Adrenal gland (tissue), 19 donors: ENCODE results near the gene NIM1K. TPM values are rescaled to one million over a fixed set of nuclear protein-coding genes. Genes with fewer than 3 reads are reported as not detected.
A peak's percentile ranks its signal among the peaks of the same experiment; 100 is the strongest.

Source experiments
- DNase-seq, 7 donors: peaks; one replicate each; pipeline ENCODE4 v3.0.0-alpha.2; 2019 to 2020
- H3K27ac ChIP-seq, 5 donors: fragments of 200-600 bp; sonication (generic) in 4 of 5; 1 replicate in 3 of 5; 2 replicates in 2 of 5; pipeline versions ENCODE4 v1.5.1 to v1.8.0; 2016 to 2020; ENCODE audit warnings: mild to moderate bottlenecking in 1 of 5
- H3K27me3 ChIP-seq: fragments of 200-600 bp; 2 replicates; pipeline ENCODE4 v1.8.0; 2021
- H3K36me3 ChIP-seq, 2 donors: fragments of 200-600 bp; replicated peaks in 1 of 2; 1 replicate in 1 of 2; 2 replicates in 1 of 2; pipeline versions ENCODE4 v1.5.1 to v1.8.0; 2018 to 2022
- H3K4me1 ChIP-seq, 2 donors: fragments of 200-600 bp; replicated peaks in 1 of 2; 1 replicate in 1 of 2; 2 replicates in 1 of 2; pipeline versions ENCODE4 v1.5.1 to v1.8.0; 2018 to 2021
- H3K4me3 ChIP-seq, 4 donors: fragments of 200-600 bp; sonication (generic) in 3 of 4; one replicate each; pipeline ENCODE4 v1.5.1; 2016 to 2018
- H3K9me3 ChIP-seq, 3 donors: fragments of 200-600 bp; sonication (generic) in 1 of 3; replicated peaks in 1 of 3; 1 replicate in 2 of 3; 2 replicates in 1 of 3; pipeline versions ENCODE4 v1.5.1 to v1.8.0; 2016 to 2021
- POLR2A ChIP-seq, 2 donors: fragments of 450-650 bp; IDR thresholded peaks; one replicate each; pipeline ENCODE4 v1.6.1; 2017; ENCODE audit warnings: antibody characterized with exemption in 2 of 2, mild to moderate bottlenecking in 2 of 2, moderate library complexity in 1 of 2
- WGBS, 4 donors: extraction: QIAGEN DNeasy Blood & Tissue Kit in 2 of 4; methylation state at CpG; one replicate each; pipeline versions ENCODE4 v1.1.5 to v1.1.7; 2013 to 2017; 5-methylcytosine and 5-hydroxymethylcytosine counted together
- intact Hi-C, 2 donors: fragments of 100-400 bp; cut with DNase I; formaldehyde crosslinking; loops; one replicate each; pipeline versions ENCODE4 v1.14.1 to v1.15.0; 2022 to 2023
- long read RNA-seq, 10 donors: library from polyadenylated mRNA in 3 of 10; unstranded in 2 of 10; stranded (forward) in 1 of 10; transcript quantifications; one replicate each; pipeline ENCODE4 v2.0.0 and lab custom pipeline, GENCODE V29; 2021 to 2026
- polyA plus RNA-seq, 3 donors: library from polyadenylated mRNA; stranded (reverse); fragments of 200-250 nt in 2 of 3; fragments of 350-450 nt in 1 of 3; fragmentation: Illumina TruSeq in 1 of 3; extraction: RNeasy Lipid Tissue Mini Kit (QIAGEN cat#74804) in 1 of 3; gene quantifications; one replicate each; pipeline ENCODE4 v1.2.3, GENCODE V29; 2013 to 2014
- total RNA-seq, 9 donors: library from RNA; depleted of rRNA in 4 of 9; stranded (reverse); fragments of >200 nt in 4 of 9; fragments of 120-200 nt in 1 of 9; fragmentation: NEBNext Ultra II Directional in 1 of 9; extraction: Animal tissue kit (Norgen Biotek cat#: 25700) in 1 of 9; gene quantifications; one replicate each; pipeline versions ENCODE4 v1.1.0 to v1.2.4, GENCODE V29; 2013 to 2023
- TF ChIP-seq, protein P1 (sequence below), 6 experiments: fragments of 450-650 bp in 4 of 6; fragments of 200-600 bp in 2 of 6; sonication (generic) in 1 of 6; IDR thresholded peaks; 1 replicate in 5 of 6; 2 replicates in 1 of 6; pipeline versions ENCODE4 v1.5.1 to v1.8.0; 2016 to 2021; ENCODE audit warnings: antibody characterized with exemption in 6 of 6, mild to moderate bottlenecking in 2 of 6, moderate library complexity in 1 of 6
- donor health status: healthy with polysubstance abuse.
- donor health status: Bipolar disorder and iron deficiency.
- donor health status: DM: yes; HTN: yes; CAD: no.
- donor health status: DM: no; HTN: no; CAD: no.
- donor health status: DM: no; HTN: no; CAD: no.
- donor health status: DM: yes; HTN: yes; CAD: no.

The NIM1K gene
- total RNA-seq (1 to 10 TPM in 4 of 9 donors, under 1 TPM in 5; 0.18 to 3.0 (median 0.89) TPM), polyA plus RNA-seq (1 to 10 TPM; 1.1 to 3.9 (median 2.2) TPM)
- long read RNA-seq, donor 1, partial matches to known transcripts = 761 of 1,108 reads
- long read RNA-seq, donor 1, other reads (novel, unspliced or antisense) = 347 of 1,108 reads
- long read RNA-seq, donor 2 = 0 reads
- long read RNA-seq, donor 3, partial matches to known transcripts = 598 of 808 reads
- long read RNA-seq, donor 3, other reads (novel, unspliced or antisense) = 210 of 808 reads
- long read RNA-seq, donor 4 = 0 reads
- long read RNA-seq, donor 5, partial matches to known transcripts = 0 of 2 reads
- long read RNA-seq, donor 5, other reads (novel, unspliced or antisense) = 1 of 2 reads
- long read RNA-seq, donor 6, partial matches to known transcripts = 0 of 2 reads
- long read RNA-seq, donor 6, other reads (novel, unspliced or antisense) = 1 of 2 reads
- long read RNA-seq, donor 7, partial matches to known transcripts = 281 of 378 reads
- long read RNA-seq, donor 7, other reads (novel, unspliced or antisense) = 97 of 378 reads
- long read RNA-seq, donor 8 = 0 reads
- long read RNA-seq, donor 9, partial matches to known transcripts = 827 of 1,015 reads
- long read RNA-seq, donor 9, other reads (novel, unspliced or antisense) = 188 of 1,015 reads
- long read RNA-seq, donor 10 = 0 reads

DNA sequence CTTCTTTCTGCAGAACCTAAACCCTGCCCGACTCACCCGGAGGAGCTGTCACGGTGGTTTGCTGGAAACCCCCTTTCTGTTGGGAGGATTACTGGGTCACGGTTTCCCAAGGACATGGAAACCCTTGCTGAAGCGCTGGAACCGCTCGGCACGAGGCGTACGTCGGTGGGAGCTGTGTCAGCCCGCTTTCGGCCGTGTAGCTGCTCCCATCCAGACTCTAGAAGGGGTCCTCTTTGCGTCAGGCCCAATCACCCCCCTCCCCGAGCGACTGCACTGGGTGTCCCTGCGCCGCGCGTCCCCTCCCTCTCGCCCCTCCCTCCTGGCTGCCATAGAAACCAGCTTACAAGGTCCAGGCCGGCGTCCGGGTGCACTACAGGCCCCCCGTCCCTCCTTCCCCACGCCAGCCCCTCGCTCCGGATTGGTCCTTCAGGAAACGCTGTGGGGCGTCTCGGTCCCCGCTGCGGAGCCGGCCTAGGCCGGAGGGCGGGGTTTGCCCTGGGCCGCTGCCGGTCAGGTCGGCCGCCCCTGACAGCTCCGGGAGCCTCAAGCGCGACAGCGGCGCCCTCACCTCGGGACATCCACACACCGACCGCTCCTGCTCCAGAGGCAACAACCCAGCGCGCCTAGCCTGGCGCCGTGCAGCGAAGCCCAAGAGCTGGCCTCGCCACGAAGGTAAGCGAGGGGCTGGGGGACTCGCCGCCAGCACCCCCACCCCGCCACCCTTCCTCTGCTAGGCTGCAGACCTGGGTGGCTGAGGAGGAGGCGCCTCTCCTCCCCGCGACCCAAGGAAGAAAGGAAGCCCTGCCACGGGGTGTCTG, at the start of gene NIM1K:
NIM1K (plus strand) TSS at position 486 of the 818 bp plus-strand sequence. CDS start 53,551 bp downstream, outside the sequence.
- no peak for TF ChIP-seq POLR2A (IDR thresholded peaks at IDR 0.05)
- TF ChIP-seq, protein P1, sequence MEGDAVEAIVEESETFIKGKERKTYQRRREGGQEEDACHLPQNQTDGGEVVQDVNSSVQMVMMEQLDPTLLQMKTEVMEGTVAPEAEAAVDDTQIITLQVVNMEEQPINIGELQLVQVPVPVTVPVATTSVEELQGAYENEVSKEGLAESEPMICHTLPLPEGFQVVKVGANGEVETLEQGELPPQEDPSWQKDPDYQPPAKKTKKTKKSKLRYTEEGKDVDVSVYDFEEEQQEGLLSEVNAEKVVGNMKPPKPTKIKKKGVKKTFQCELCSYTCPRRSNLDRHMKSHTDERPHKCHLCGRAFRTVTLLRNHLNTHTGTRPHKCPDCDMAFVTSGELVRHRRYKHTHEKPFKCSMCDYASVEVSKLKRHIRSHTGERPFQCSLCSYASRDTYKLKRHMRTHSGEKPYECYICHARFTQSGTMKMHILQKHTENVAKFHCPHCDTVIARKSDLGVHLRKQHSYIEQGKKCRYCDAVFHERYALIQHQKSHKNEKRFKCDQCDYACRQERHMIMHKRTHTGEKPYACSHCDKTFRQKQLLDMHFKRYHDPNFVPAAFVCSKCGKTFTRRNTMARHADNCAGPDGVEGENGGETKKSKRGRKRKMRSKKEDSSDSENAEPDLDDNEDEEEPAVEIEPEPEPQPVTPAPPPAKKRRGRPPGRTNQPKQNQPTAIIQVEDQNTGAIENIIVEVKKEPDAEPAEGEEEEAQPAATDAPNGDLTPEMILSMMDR (IDR thresholded peaks at IDR 0.05) = no peak
- 1 to 2% (median 1%) methylated on average over 11 to 63 of the region's 64 CpGs for WGBS, 4 donors
- Histone ChIP-seq H3K4me3 (peak within 1 kb of the TSS; percentile 3 to 56 (median 41)), H3K36me3 (no peaks in the 10 kb centered on the region), H3K9me3 (no peaks in the 10 kb centered on the region), H3K27ac (peak within 1 kb of the TSS in 3 of 5 donors; percentile 49 to 73 (median 69)), H3K27me3 (no peaks in the 10 kb centered on the region), H3K4me1 (peaks cover 14 to 16% of the 10 kb centered on the region in 2 donors)
- intact Hi-C loops = no loop called here
- DNase-seq = peak; percentile 78 to 94 (median 83)

DNA sequence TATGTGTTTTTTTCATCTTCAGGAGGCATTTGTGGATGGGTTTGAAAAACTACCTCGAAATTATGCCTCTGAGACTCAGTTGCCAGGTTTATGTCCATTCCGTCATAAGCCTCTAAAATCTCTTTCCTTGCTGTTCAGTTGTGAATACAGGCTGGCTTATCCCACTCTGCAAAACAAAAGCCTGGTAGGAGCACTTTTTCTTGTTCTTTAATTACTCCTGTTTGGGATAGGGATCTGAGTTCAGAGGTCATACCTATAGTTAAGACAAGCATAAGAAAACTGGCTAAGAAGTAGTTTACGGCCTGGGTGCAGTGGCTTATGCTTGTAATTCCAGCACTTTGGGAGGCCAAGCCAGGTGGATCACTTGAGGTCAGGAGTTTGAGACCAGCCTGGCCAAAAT, 47.0 kb upstream of the NIM1K start:
- intact Hi-C loops = no loop called here
- no peak overlapping the region for H3K4me3 ChIP-seq

DNA sequence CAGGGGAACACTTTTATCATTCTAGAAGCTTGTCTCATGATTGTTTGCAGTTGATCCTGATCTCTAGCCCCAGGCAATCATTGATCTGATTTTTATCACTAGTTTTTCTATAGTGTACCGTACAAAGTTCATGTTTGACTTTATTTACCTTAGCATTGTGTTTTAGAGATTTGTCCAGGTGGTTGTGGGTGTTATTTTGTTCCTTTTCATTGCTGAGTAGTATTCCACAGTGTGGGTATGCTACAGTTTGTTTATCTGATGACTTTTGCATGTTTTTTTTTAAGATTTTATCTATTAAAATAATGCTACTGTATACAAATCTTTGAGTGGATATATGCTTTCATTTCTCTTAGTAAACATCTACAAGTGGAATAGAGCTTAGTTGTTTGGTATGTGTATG, 45.1 kb upstream of the NIM1K start:
- no peak for DNase-seq
- no peak overlapping the region for H3K27ac ChIP-seq
- intact Hi-C loops = no loop called here
- no peaks in the 10 kb centered on the region for H3K27me3 ChIP-seq
- TF ChIP-seq POLR2A (IDR thresholded peaks at IDR 0.05) = no peak
- TF ChIP-seq, protein P1 (IDR thresholded peaks at IDR 0.05) = no peak
- no peaks in the 10 kb centered on the region for H3K4me1 ChIP-seq
- peaks cover 0 to 5% of the 10 kb centered on the region in 2 donors for H3K36me3 ChIP-seq
- no peak overlapping the region for H3K4me3 ChIP-seq
- WGBS, 4 donors = 97 to 100% (median 100%) methylated on average over 1 of the region's 1 CpG
- no peaks in the 10 kb centered on the region for H3K9me3 ChIP-seq

More for the DNA sequence above, 47.0 kb upstream of the NIM1K start:
- TF ChIP-seq, protein P1 (IDR thresholded peaks at IDR 0.05) = no peak
- no peak for TF ChIP-seq POLR2A (IDR thresholded peaks at IDR 0.05)
- Histone ChIP-seq H3K36me3 (peaks cover 0 to 5% of the 10 kb centered on the region in 2 donors), H3K27ac (no peak overlapping the region), H3K4me1 (peaks cover 0 to 7% of the 10 kb centered on the region in 2 donors), H3K9me3 (no peaks in the 10 kb centered on the region), H3K27me3 (no peaks in the 10 kb centered on the region)
- no peak for DNase-seq
- WGBS, 4 donors = 95 to 100% (median 96%) methylated on average over 3 of the region's 3 CpGs

DNA sequence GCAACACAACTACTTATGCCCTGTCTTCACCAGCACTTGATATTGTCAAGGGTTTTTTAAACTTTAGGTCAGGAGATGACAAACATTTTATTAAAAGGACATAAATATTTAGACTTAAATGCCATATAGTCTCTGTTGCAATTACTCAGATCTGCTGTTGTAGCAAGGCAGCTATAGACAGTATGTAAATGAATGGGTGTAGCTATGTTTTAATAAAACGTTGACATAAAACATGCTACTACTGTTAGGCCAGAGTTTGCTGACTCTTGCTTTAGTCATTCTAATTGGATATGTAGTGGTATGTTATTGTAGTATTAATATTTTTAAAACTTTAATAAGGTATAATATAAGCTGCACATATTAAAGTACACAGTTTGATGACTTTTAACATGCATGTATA, 43.6 kb upstream of the NIM1K start:
- TF ChIP-seq POLR2A (IDR thresholded peaks at IDR 0.05) = no peak
- TF ChIP-seq, protein P1 (IDR thresholded peaks at IDR 0.05) = no peak
- WGBS, 4 donors = 71 to 84% (median 75%) methylated on average over 1 of the region's 1 CpG
- no peaks in the 10 kb centered on the region for H3K4me1 ChIP-seq
- no peak overlapping the region for H3K27ac ChIP-seq
- DNase-seq = no peak
- no peaks in the 10 kb centered on the region for H3K9me3 ChIP-seq
- H3K36me3 ChIP-seq = peaks cover 0 to 5% of the 10 kb centered on the region in 2 donors
- no peak overlapping the region for H3K4me3 ChIP-seq
- intact Hi-C loops = no loop called here
- H3K27me3 ChIP-seq = no peaks in the 10 kb centered on the region
